T follicular helper cell (primary cell): ENCODE results near the gene CARMIL1.
"Not testable (repeated sequence)": the region's sequence is repeated elsewhere in the genome, so short reads cannot be mapped to it uniquely, and the experiment has no call there.

ENCODE experiments used
- DNase-seq: peaks from one replicate; pipeline ENCODE4 v3.0.0-alpha.2; 2020; ENCODE audit warnings: low read depth

The CARMIL1 gene

GRCh38 chr6:25578538-25578937 is 299.4 kb downstream of the CARMIL1 start:
- DNase-seq: no peak

GRCh38 chr6:25579391-25579883 is 300.3 kb downstream of the CARMIL1 start:
- no peak for DNase-seq

DNA sequence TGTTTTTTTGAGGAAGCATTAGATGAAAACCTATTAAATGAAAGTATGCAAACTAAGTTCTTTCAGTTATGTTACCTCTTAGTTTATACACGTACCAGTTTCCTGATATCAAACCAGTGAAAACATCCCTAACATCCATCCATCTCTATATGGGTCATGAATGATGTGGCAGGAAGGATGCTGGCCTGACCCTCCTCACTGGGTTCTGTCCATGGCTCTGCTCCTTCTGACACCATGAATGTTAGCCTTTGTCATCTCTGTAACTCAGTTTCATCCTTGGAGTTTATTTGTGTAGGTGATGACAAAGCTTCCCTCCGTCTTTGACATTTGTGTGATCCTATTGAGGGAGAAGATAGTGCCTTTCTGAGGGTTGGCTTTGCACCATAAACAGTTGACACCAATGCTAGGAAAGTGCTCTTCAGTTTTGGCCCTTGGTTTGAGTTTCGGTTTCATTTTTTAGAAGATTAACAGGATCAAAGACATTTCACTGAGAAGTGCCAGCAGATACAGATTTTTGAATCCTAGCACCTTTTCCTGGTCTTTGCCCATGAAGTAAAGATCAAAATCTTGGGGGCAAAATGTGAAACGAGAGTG is 300.8 kb downstream of the CARMIL1 start:
- DNase-seq: no peak

- DNase-seq: no peak
Observed at GRCh38 chr6:25582101-25582500, 302.9 kb downstream of the CARMIL1 start.

DNA sequence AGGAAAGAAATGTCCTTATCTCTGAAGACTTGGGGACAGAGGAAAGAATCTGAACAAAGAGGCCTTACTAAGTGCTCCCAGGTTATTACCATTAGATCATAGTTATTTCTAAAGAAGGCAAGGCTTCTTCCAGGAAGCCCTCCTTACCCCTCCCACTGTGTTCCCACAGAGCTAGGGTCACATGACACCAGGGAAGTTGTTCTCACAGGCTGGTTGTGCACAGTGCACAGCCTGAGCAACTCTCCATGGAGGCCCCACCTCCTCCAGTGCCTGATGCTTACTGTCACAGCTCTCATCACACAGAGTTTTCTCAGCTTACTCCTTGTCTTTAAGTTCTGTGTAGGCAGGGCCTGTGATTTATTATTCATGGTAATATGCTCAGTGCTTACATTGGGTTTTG is 303.9 kb downstream of the CARMIL1 start:
- no peak for DNase-seq

DNA sequence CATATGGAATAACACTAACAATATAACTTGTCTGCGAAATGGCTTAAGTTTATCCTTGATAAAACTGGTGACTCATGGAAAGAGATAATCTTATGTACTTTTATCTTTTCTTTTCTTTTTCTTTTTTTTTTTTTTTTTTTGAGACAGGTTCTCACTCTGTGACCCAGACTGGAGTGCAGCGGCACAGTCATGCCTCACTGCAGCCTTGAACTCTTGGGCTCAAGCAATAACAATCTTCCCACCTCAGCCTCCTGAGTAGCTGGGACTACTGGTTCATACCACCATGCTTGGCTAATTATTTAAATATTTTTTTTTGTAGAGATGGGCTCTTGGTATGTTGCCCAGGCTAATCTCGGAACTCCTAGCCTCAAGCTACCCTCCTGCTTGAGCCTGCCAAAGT is 304.7 kb downstream of the CARMIL1 start:
- no peak for DNase-seq

GRCh38 chr6:25585225-25585624 is 306.1 kb downstream of the CARMIL1 start:
- DNase-seq: no peak

DNA sequence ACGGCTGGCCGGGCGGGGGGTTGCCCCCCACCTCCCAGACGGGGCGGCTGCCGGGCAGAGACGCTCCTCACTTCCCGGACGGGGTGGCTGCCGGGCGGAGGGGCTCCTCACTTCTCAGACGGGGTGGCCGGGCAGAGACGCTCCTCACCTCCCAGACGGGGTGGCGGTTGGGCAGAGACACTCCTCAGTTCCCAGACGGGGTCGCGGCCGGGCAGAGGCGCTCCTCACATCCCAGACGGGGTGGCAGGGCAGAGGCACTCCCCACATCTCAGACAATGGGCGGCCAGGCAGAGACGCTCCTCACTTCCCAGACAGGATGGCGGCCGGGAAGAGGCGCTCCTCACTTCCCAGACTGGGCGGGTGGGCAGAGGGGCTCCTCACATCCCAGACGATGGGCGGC is 306.9 kb downstream of the CARMIL1 start:
- DNase-seq: not testable (repeated sequence)

DNA sequence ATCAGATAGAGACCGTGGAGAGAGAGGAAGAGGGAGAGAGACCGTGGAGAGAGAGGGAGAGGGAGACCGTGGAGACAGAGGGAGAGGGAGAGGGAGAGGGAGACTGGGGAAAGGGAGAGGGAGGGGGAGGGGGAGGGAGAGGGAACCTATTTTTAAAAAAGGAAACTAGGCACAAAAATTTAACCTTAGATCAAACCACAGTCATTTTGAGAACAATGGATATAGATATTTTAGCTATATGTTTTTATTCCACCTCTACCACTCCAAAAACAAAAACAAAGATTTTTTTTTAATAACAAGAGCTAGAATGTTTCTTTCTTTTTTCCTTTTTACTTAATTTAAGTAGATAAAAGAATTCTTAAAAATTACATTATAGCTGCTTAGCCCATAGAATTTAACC is 307.8 kb downstream of the CARMIL1 start:
- DNase-seq: no peak

- no peak for DNase-seq
Observed at GRCh38 chr6:25590986-25591385, 311.8 kb downstream of the CARMIL1 start.

- no peak for DNase-seq
Observed at GRCh38 chr6:25596928-25597818, 318.0 kb downstream of the CARMIL1 start.

DNA sequence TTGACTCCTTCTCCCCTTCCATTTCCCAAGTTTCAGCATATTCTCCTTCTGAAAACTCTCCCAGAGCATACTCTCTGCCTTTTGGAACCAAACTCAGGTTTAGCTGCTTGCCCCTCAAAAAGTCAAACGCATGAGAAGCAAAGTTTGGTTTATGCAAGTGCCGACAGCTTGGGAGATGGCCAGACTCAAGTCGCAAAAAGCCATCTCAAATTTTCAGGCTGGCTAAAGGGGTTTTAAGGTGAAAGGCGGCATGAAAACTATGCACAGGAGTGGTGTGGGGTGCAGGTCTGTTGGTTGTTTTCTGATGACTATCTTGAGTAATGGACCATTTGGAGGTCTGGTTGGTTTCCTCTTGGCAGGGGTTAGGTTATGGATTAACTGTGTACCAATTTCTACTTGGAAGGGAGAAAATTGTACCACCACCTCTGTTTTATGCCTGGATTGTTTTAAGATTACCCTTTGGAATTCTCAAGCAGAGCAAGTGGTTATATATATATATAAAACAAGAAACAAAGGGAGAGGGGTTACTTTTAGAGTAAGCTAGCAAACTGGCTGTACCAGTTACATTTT is 320.4 kb downstream of the CARMIL1 start:
- no peak for DNase-seq

GRCh38 chr6:25601800-25602673 is 322.9 kb downstream of the CARMIL1 start:
- no peak for DNase-seq

DNA sequence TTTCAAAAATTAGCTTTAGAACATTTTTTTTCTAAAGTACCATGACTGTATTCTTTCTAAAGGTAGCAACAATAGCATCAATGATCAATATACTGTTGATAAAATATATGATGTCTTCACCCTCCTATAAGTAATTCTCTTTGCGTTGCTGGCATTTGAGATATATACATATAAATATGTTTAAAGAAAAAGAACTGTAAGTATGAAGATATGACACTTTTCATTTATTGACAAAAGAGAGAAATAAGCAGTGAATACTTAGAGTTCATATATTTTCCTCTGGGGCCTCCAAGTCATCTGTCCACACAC is 323.5 kb downstream of the CARMIL1 start:
- no peak for DNase-seq

DNA sequence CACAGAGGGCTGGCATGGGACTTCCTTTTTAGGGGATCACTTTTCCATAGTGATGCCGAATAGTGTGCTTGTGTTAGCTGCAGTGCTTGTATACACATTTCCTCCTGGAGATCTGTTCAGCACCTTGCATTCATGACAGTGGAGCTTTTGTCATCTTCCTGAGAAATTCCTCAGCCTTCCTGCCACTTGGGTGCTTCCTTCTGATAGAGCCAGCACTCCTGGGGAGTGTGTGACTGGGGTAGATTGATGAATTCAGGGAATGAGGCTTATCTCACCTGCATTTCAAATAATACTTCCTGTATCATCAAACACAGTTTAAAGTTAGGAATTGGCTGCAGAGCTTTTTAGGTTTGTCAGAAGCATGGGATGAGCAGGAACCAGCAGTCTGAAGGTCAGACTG is 324.1 kb downstream of the CARMIL1 start:
- DNase-seq: no peak

- no peak for DNase-seq
Observed at GRCh38 chr6:25606151-25606550, 327.0 kb downstream of the CARMIL1 start.

- no peak for DNase-seq
Observed at GRCh38 chr6:25608558-25609174, 329.5 kb downstream of the CARMIL1 start.

DNA sequence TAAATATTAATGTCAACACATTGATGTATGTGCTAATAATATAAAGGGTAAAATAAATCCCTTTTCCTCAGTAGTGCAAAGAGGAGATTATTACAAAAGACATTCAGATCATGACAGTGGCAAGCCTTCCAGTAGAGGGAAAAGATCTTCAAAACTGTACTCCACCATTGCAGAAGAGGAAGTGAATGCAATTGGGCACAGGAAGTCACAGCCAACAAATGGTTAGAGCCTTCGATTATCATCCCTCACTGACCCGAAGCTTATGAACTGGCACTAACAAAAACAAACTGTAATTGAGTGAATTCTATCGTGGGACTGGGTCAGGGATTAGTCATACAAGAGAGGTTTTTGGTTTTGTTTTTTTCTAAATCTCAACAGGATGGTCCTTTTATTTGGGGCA is 333.5 kb downstream of the CARMIL1 start:
- no peak for DNase-seq

- DNase-seq: no peak
Observed at GRCh38 chr6:25613415-25613814, 334.2 kb downstream of the CARMIL1 start.

- DNase-seq: no peak
Observed at GRCh38 chr6:25614052-25614451, 334.9 kb downstream of the CARMIL1 start.

GRCh38 chr6:25615471-25615870 is 336.3 kb downstream of the CARMIL1 start:
- DNase-seq: no peak

- DNase-seq: no peak
Observed at GRCh38 chr6:25617997-25618396, 338.8 kb downstream of the CARMIL1 start.
